ENCODE data around the gene CYP17A1. TPM values are rescaled to one million over a fixed set of nuclear protein-coding genes. Genes with fewer than 3 reads are reported as not detected.
A peak's percentile ranks its signal among the peaks of the same experiment; 100 is the strongest.

Gene CYP17A1
- total RNA-seq, 1 donor from 2014 or later, result not detected

DNA sequence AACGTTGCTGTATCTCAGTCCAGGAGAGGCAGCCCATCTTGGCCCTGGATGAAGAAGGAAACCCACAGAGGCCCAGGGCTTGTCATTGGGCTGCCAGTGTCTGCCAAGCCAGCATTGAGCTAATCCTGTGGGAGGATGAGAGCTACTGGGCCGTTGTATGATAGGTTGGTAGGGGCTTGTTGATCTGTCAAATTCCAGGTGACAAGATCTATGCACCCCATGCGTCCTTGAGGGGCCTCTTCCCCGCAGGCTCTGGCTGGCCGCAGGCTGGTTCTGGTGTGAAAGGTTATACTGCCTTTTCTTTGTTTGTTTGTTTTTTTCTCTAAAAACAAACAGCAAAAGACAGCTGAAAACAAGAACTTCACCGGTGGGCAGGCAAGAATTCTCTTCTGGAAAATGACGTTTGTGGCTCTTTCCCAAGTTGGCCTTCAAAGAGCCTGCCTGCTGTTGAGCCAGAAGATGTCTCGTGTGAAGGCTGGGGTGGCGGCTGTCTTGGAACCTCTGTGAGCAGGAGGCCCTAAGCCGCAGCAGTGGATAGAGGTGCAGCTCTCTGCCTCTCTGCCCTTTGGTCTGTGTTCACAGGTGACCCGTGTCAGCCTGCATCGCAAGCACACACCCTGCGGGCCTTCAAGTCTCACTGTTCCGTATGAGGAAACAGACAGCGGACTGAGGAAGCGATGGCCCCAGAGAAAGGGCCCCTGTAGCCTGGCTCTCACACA lies 23.3 kb downstream of the CYP17A1 start:
- DNase-seq (ENCODE audit: low read depth) (peak; percentile 55), FAIRE-seq (no peak)
- Histone ChIP-seq H3K4me1 (ENCODE audit: insufficient read depth, low read length) (peaks cover 33% of the 10 kb centered on the region), H3K27ac (ENCODE audit: low read depth, low read length) (peak overlapping the region; percentile 95), H3K79me2 (ENCODE audit: insufficient read depth, low read length) (no peaks in the 10 kb centered on the region), H4K20me1 (ENCODE audit: insufficient read depth, low read length) (peaks cover 1% of the 10 kb centered on the region), H3K27me3 (ENCODE audit: insufficient read depth, low read length) (no peaks in the 10 kb centered on the region), H3K4me2 (ENCODE audit: low read length) (peak overlapping the region; percentile 73), H3K36me3 (ENCODE audit: insufficient read depth, low read length) (peaks cover 20% of the 10 kb centered on the region), H3K4me3 (ENCODE audit: insufficient read depth, low read depth, low read length) (no peak overlapping the region), H3K9me3 (ENCODE audit: insufficient read depth, low read depth, low read length) (no peaks in the 10 kb centered on the region), H3K9ac (ENCODE audit: low read length) (peak overlapping the region; percentile 83), H2AFZ (ENCODE audit: low read depth, low read length) (no peak overlapping the region)
- peak overlapping the region; percentile 19 for H3K27ac Mint-ChIP-seq (ENCODE audit: unreplicated experiment)
- no peak for TF ChIP-seq EZH2 (IDR thresholded peaks at IDR 0.05; ENCODE audit: insufficient read depth, low read length)
- TF ChIP-seq, protein P1, sequence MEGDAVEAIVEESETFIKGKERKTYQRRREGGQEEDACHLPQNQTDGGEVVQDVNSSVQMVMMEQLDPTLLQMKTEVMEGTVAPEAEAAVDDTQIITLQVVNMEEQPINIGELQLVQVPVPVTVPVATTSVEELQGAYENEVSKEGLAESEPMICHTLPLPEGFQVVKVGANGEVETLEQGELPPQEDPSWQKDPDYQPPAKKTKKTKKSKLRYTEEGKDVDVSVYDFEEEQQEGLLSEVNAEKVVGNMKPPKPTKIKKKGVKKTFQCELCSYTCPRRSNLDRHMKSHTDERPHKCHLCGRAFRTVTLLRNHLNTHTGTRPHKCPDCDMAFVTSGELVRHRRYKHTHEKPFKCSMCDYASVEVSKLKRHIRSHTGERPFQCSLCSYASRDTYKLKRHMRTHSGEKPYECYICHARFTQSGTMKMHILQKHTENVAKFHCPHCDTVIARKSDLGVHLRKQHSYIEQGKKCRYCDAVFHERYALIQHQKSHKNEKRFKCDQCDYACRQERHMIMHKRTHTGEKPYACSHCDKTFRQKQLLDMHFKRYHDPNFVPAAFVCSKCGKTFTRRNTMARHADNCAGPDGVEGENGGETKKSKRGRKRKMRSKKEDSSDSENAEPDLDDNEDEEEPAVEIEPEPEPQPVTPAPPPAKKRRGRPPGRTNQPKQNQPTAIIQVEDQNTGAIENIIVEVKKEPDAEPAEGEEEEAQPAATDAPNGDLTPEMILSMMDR (IDR thresholded peaks at IDR 0.05; ENCODE audit: insufficient read depth, low read depth, low read length), result no peak
- H3K36me3 Mint-ChIP-seq (ENCODE audit: low read depth, unreplicated experiment), result peaks cover 21% of the 10 kb centered on the region
- H3K27me3 Mint-ChIP-seq (ENCODE audit: low read depth, unreplicated experiment), result no peaks in the 10 kb centered on the region
- no peak overlapping the region for H3K4me3 Mint-ChIP-seq (ENCODE audit: unreplicated experiment)
- peaks cover 28% of the 10 kb centered on the region for H3K4me1 Mint-ChIP-seq (ENCODE audit: low read depth, unreplicated experiment)
- no peaks in the 10 kb centered on the region for H3K9me3 Mint-ChIP-seq (ENCODE audit: unreplicated experiment)

DNA sequence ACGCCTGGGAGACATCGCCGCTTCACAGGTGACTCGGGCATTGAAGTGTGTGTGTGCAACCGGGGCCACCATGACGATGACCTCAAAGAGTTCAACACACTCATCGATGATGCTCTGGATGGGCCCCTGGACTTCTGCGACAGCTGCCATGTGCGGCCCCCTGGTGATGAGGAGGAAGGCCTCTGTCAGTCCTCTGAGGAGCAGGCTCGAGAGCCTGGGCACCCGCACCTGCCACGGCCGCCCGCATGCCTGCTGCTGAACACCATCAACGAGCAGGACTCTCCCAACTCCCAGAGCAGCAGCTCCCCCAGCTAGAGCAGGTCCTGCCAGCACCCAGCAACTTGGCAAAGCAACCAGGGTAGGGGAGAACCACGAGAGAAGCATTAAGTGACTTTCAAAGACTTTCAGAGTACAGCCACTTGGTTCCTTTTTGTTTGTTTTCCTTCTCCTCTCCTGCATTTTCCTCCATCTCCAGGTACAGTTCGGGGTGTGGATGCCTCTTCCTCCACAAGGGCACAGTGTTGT lies 24.1 kb downstream of the CYP17A1 start:
- Histone ChIP-seq H3K79me2 (ENCODE audit: insufficient read depth, low read length) (no peaks in the 10 kb centered on the region), H3K9me3 (ENCODE audit: insufficient read depth, low read depth, low read length) (no peaks in the 10 kb centered on the region), H3K9ac (ENCODE audit: low read length) (no peak overlapping the region), H3K4me3 (ENCODE audit: insufficient read depth, low read depth, low read length) (no peak overlapping the region), H3K4me2 (ENCODE audit: low read length) (peak overlapping the region; percentile 73), H3K27ac (ENCODE audit: low read depth, low read length) (no peak overlapping the region), H4K20me1 (ENCODE audit: insufficient read depth, low read length) (peaks cover 7% of the 10 kb centered on the region), H3K27me3 (ENCODE audit: insufficient read depth, low read length) (no peaks in the 10 kb centered on the region), H3K4me1 (ENCODE audit: insufficient read depth, low read length) (peaks cover 33% of the 10 kb centered on the region), H2AFZ (ENCODE audit: low read depth, low read length) (no peak overlapping the region), H3K36me3 (ENCODE audit: insufficient read depth, low read length) (peaks cover 20% of the 10 kb centered on the region)
- peaks cover 21% of the 10 kb centered on the region for H3K36me3 Mint-ChIP-seq (ENCODE audit: low read depth, unreplicated experiment)
- H3K9me3 Mint-ChIP-seq (ENCODE audit: unreplicated experiment), result no peaks in the 10 kb centered on the region
- H3K4me1 Mint-ChIP-seq (ENCODE audit: low read depth, unreplicated experiment), result peaks cover 32% of the 10 kb centered on the region
- FAIRE-seq, result no peak
- TF ChIP-seq, protein P1 (IDR thresholded peaks at IDR 0.05; ENCODE audit: insufficient read depth, low read depth, low read length), result no peak
- no peak for TF ChIP-seq EZH2 (IDR thresholded peaks at IDR 0.05; ENCODE audit: insufficient read depth, low read length)
- H3K27ac Mint-ChIP-seq (ENCODE audit: unreplicated experiment), result no peak overlapping the region
- no peaks in the 10 kb centered on the region for H3K27me3 Mint-ChIP-seq (ENCODE audit: low read depth, unreplicated experiment)
- DNase-seq (ENCODE audit: low read depth), result no peak
- peak overlapping the region; percentile 20 for H3K4me3 Mint-ChIP-seq (ENCODE audit: unreplicated experiment)
